GM18508 (cell line): ENCODE results near the gene FBXL19.

Experiments
- ATAC-seq: cut with Tn5 transposase; IDR thresholded peaks from one replicate; pipeline ENCODE4 v1.9.1; 2021; ENCODE audit warnings: moderate number of reproducible peaks; ENCODE audit not compliant: insufficient read depth, unreplicated experiment

Gene FBXL19

DNA sequence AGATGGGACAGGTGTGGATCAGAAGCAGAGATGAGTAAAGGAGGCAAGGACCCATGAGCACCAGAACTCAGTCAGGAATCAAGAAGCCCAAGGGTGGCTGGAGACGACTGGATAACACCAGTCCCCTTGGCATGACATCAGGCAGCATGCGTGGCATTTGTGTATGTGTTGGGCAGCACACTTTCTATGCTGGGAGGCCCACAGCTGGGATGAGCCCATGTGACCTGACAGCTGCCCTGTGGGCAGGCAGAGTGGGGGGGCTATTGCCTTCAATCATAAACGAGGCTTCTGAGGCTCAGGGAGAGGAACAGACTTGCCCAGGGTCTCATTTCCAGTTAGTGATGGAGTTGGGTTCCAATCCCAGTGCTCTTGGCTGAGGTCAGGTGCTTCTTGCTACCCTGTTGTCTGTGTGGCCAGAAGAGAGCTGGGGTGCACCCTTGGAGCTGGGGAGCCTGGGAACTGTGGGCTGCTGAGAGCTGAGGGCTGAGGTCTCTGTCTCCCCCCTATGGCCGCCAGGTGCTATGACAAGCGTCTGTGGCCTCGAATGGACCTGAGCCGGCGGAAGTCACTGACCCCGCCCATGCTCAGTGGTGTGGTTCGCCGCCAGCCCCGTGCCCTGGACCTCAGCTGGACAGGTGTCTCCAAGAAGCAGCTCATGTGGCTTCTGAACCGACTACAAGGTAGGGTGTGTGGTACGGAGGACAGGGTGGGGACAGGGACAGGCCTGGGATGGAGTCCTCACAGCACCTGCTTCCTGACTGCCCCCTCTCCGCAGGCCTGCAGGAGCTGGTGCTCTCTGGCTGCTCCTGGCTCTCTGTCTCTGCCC is 18.4 kb downstream of the FBXL19 start:
- ATAC-seq, result peak; percentile 66

GRCh38 chr16:30942426-30942806 is 19.0 kb downstream of the FBXL19 start:
- ATAC-seq, result no peak

DNA sequence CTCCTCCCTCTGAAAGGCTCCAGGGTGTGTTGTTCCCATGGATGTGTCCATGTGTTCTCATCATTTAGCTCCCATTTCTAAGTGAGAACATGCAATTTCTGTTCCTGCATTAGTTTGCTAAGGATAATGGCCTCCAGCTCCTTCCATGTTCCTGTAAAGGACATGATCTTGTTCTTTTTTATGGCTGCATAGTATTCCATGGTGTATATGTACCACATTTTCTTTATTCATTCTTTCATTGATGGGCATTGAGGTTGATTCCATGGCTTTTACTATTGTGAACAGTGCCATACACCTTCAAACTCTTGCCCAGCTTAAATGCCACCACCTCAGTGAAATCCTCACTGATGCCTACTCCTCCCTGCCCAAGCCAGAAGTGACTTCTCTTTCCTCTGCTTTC is 21.0 kb downstream of the FBXL19 start:
- no peak for ATAC-seq

GRCh38 chr16:30946671-30947540 is 23.5 kb downstream of the FBXL19 start:
- no peak for ATAC-seq

- ATAC-seq, result no peak
Observed at GRCh38 chr16:30947541-30947858, 24.1 kb downstream of the FBXL19 start.

DNA sequence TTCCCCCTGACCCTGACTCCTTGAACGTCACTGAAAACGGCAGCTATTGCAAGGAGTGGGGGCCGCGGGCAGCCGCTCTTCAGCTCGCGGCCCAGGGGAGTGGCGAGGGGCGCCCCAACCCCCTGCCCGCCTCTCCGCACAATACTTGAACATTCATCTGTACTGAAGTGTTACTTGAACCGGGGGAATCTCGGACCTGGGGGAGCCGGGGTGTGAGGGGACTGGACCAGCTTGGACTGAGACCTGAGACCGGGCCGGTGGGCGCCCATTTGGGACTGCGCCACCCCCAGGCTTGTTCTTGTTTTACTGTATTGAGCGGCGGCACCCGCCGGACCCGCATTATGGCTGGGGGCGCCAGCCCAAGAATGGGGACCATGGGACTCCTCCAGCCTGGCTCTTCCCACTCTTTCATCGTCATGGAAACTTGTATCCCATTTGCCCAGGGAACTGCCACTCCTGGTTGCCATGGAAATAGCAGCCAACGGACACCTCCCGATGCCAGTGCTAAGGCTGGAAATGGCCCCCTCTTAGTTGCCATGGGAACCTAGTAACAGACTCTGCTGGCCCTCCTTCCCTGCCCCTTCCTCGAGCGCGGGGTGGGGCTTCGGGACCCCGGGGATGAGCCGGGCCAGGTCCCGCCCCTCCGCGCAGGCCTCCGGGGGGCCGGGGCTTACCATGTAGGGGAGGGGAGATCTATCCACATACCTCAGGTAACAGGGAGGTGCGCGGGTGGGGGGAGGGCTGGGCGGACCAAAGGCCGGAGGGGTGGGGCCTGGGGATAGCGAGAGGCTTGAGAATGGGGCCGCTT is 24.7 kb downstream of the FBXL19 start:
- ATAC-seq, result no peak

GRCh38 chr16:30948667-30949649 is 25.6 kb downstream of the FBXL19 start, which contains the start of gene ORAI3:
Gene ORAI3 (plus strand): TSS chr16:30949068. CDS start chr16:30949290, 222 bp downstream.
- no peak for ATAC-seq

GRCh38 chr16:30949650-30950515 is 26.5 kb downstream of the FBXL19 start:
- no peak for ATAC-seq

- ATAC-seq, result no peak
Observed at GRCh38 chr16:30950516-30951065, 27.2 kb downstream of the FBXL19 start.

DNA sequence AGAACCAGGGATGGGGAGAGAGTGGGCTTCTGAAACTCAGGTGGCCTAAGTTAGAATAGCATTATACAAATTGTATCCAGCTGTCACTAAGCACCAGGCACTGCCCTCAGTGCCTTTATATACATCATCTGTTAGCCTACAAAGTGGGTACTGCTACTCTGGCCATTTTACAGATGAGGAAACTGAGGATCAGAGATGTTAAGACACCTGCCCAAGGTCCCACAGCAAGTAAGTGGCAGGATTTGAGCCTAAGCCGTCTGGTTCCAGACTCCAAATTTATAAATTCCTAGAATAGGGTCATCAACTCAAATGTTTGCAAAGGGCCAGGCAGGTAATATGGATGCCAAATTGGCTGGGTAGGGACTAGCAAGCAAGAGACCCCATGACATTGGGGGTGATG is 27.8 kb downstream of the FBXL19 start:
- no peak for ATAC-seq

GRCh38 chr16:30951750-30952149 is 28.4 kb downstream of the FBXL19 start:
- no peak for ATAC-seq

DNA sequence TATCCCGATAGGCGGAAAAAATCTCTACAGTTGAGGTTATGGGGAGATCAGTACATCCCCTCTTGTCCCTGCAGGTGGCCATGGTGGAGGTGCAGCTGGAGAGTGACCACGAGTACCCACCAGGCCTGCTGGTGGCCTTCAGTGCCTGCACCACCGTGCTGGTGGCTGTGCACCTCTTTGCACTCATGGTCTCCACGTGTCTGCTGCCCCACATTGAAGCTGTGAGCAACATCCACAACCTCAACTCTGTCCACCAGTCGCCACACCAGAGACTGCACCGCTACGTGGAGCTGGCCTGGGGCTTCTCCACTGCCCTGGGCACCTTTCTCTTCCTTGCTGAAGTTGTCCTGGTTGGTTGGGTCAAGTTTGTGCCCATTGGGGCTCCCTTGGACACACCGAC is 29.7 kb downstream of the FBXL19 start:
- no peak for ATAC-seq

- no peak for ATAC-seq
Observed at GRCh38 chr16:30953511-30954124, 30.2 kb downstream of the FBXL19 start.

GRCh38 chr16:30954993-30955392 is 31.6 kb downstream of the FBXL19 start:
- ATAC-seq, result no peak

DNA sequence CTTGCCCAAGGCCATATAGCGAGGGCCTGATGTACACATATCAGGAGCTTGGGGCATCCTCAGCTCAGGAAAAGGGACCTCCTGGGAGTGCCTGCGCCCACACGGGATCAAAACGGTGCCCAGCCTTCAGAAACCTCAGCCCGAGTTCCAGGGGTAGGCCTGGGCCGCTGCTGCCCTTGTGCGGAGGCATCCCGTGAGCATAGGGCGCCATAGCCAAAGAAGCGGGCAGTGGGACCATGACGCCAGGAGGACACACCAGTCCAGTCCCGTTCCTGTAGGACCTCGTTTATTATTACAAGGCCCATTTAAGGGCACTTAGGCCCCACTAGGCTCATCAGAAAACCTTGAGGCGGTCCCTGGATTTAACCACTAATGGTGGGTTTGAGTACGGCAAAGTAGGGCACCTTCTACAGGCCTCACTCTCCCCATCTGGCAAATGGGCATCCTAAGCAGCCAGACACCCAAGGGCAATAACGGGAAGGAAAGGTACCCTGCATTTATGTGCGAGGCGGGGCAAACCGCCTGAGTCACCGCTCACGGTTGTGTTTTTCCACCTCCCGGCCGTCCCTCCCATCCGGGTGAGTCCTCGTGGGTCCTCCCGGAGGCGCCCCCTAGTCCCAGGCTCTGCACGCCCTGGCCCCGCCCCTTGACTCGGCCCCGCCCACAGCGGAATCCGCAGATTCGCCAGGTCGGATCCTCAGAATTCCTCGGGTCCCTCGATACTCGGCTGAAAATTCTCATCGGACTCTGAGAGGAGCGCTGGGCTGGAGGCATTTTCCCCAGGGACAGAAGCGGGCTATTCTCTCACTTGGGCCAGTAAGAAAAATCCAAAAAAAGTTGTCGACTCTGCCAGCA is 33.5 kb downstream of the FBXL19 start:
- no peak for ATAC-seq

DNA sequence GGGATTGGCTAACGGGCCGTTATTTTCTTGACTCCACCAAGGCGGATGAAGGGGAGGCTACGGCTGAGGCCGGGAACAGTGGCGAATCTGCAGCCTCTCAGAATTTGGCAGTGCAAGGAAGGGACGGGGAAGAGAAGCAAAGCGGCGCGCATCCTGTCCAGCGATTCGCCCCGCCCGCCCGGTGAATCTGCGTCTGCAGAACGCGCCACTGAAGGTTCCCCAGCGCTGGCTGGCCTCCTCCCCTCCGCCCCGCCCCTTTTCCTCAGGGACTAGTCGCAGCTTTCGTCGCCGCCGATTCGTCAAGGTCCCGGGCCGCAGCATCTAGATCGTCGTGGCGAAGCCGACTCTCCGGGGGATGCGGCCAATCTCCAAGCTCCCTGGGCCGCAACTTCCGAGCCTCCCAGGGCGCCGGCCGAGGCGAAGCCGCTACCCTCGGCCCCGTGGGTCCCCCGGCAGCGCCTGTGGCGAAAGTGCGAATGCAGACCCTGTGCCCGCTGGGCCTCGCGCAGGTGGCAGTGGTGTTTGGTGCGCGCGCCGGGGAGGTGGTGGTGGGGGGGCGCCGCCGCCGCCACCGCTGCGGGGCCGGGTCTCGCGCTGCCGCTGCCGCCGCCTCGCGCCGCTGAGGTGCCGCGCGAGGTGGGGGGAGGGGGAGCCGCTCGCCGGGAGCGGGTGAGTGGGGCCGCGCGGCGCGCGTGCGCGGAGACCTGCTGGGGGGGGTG is 34.2 kb downstream of the FBXL19 start, which contains the start of gene SETD1A:
Gene SETD1A, plus strand, starts transcription at position 299 of the 719 bp plus-strand sequence. CDS start 978 bp downstream, outside the sequence.
- ATAC-seq, result no peak
